Fibroblast of skin of left quadriceps (primary cell): ENCODE data around the gene OTUD7B.
"Not testable (repeated sequence)": the region's sequence is repeated elsewhere in the genome, so short reads cannot be mapped to it uniquely, and the experiment has no call there.

Experiments
- DNase-seq, 2 experiments: peaks; one replicate each; pipeline ENCODE4 v3.0.0-alpha.2; 2013; ENCODE audit warnings: low read depth in 2 of 2

OTUD7B gene

DNA sequence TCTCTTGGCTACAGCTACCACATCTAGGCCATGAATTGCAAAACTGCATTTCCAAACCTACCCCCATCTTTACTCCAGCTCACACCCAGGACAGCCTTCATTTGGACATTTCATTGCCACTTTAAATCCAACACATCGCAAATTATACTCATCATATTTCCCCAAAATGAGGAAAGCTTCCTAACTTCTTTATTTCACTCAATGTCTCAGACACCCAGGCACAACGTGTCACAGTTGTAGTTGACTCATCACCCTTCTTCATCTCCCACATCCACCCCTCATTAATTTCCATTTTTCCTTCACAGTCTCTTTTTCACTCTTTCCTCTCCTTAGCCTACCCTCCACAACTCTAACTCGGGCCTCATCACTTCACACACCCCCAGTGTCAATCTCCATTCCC is 6.7 kb downstream of the OTUD7B start:
- no peak for DNase-seq

GRCh38 chr1:150002217-150002616 is 8.3 kb downstream of the OTUD7B start:
- DNase-seq: no peak

- no peak for DNase-seq
Measured at GRCh38 chr1:150001415-150001814, 9.1 kb downstream of the OTUD7B start.

GRCh38 chr1:149997585-149998262 is 12.8 kb downstream of the OTUD7B start:
- no peak for DNase-seq

DNA sequence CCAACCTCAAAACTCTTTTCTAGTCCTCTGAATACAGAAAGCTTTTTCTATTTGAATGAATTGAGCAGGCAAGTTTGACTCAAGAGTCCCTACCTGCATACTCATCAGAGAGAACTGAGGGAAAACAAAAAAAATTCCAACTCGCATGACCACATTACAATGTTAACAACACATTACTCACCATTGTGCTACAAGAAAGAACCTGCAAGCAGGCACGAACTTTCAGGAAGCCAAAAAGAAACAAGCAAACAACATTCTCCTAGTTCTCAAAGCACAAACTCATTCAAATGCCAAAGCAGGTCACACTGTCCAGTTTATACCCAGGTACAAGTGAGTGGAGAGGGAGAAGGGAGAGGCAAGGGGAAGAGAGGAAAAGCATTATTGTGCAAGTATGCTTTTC is 14.6 kb downstream of the OTUD7B start:
- no peak for DNase-seq

DNA sequence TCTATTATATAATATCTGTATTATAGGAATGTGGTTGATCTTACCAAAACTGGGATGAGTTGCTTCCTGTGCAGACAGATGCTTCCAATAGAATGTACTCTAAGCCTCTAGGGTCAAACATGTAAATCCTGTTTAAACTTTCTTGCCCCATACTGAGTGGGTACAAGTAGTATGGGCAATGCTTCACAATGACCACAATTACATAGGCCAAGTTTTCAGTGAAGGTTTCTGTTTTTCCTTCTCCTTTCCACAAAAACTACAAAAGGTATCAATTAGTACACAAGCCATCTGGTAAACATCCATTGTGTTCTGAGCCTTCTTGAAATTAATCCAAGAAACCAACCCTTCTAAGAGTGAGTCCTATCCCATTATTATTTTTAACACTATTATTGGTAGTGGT is 16.8 kb downstream of the OTUD7B start:
- DNase-seq: no peak

- no peak for DNase-seq
Measured at GRCh38 chr1:149993181-149993580, 17.3 kb downstream of the OTUD7B start.

GRCh38 chr1:149987297-149987595 is 23.3 kb downstream of the OTUD7B start:
- no peak for DNase-seq

DNA sequence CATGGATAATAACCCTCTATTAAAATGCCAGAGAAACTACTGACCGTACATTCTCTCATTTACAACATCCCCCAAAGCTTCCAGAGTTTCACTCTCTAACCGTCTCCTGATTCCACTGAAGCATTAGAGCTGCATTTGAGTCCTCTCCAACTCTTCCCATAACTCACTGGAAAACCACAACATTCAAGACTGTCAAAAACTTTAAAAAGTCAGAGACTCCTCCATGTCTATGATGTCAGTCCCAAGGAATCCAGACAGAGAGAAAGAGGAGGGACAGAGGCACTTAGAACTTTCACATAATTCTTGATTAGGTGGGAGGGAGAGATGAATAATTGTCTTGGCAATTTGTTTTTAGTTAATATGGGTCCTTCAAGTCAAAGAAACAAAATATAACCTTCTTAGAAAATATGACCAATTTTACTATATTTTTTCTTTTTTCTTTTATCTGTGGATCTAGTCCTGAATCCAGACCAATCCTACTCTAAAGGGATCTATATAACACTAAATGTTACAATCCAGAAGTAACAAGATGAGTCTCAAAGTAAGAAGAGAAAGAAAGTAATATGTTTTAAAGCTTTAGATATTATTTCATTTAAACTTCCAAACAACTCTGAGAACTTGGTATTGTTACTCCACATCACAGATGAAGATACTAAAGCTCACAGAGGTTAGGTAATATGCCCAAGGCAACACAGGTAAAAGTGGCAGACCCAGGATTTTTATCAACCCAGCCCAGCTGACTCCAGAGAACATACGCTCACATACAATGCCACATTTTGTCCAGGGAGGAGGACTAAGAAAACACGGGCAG is 23.8 kb downstream of the OTUD7B start:
- DNase-seq: peak; percentile 92

DNA sequence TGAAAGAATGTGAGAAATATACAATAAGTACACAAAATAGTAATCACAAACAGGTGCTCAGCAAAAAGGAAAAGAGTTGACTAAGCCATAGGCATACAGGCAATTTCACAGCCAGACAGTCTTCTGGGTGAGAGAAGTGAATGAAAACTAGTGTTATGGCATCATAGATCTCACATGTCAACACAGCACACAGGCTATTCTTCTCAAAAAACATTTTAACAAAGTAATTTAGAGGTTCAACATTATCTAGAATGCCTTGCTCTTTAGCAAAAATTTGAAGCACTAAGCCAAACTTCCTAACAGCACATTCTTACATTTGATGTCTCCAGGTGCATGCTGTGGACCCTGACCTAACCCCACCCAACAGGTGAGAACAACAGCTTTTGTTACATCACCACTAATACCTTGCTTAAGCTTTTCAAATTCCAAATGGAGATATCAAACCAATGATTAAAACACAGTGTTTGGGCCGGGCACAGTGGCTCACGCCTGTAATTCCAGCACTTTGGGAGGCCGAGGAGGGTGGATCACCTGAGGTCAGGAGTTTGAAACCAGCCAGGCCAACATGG is 30.5 kb downstream of the OTUD7B start:
- peak in 1 of 2 experiments; percentile 4 for DNase-seq

DNA sequence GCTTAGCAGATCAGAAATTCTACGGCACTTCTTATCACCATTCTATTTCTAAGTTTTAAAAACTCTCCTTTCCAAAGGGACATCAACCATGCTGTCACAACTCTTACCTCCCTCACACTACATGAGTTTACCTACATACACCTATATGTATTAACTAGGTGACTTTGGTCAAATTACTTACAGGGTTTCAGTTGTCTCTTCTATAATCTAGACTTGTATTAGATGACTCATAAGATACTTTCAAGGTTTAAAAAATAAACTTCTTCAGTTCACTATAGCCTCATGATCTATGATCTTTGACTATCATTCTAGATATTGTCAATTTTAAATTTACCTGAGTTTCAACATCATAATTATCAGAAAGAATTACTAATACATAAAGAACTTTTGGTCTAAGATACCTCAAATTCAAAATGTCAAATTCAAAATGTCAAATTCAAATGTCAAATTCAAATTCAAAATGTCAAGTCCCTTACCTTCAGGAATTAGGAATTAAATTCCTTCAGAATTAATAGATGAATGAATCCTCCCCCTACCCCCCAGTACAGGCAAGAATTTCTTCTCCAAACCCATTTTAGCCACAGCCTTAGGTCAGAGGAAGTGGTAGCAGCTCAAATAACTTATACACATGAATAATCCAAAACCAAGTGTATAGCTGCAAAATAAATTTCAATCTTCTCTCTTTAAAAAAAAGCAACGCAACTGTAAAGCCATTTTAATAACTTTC is 31.1 kb downstream of the OTUD7B start:
- DNase-seq: no peak

DNA sequence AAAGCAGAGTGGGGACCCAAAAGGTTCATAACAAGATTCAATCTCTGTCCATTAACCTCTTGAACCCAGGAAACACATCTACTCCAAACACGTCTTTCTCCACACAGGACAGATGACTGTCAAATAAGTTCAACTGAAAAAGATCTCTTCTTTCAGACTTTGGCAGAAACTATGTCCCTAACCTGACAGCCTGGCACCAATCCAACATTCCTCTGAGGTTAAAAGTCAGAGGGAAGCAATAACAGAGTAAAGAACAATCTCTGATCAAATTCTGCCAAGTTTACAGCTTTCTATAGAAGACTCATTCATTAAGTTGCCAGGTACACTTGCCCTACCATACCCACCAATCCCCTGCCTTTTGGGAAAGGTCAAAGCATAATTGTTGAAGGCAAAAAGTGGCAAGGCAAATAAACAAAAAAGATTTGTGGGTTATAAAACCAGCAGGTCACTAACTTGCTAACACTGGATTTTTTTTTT is 31.9 kb downstream of the OTUD7B start:
- DNase-seq: peak in 1 of 2 experiments; percentile 4

DNA sequence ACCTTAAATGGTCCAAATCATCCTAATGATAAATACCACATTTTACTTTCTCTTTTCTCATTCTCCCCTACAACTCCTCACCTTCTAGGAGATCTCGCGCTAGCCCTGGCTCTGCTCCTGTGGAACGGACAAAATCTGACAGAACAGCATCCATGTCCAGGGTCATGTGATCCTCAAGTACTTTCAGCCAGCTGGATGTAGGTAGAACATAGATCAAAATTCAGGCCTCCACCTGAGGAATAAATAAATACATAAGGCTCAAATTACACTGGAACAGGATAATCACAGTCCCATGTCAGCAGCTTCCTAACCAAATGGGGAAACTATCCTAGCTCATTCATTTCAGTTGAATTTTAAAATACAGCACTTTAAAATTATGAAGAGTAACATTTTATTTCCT is 33.2 kb downstream of the OTUD7B start:
- DNase-seq: no peak

DNA sequence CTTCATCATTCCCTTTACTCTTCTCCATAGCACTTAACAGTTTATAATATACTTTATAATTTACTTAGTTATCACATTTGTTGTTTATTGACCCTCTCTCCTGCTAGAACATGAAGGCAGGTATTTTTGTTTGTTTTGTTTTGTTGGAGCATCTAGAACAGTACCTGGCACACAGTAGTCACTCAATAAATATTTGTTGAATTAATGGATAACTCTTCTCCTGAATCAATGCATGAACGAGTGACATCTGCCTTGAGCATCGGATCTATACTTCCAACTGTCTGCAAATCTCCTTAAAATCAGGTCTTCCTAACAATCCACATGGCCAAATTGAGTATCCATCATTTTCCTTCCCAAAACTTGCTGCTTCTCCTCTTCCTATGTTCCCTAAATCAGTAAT is 38.0 kb downstream of the OTUD7B start:
- no peak for DNase-seq

DNA sequence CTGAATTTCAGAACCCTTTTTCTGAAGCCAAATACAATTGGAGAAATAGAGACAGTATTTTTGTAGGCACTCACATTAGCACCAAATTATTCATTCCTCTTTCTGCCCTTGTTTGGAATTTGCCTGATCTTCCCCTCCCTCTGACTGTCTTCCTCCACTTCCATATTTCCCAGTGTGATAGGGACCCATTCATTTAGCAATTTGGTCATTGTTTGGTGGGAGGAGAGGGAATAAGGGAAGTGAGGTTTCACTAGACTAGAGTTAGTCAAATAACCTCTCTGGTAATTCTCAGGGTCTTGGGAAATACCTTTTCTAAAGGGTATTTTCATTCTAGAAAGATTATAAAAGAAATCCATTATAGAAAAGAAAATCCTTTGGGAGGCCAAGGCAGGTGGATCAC is 42.9 kb downstream of the OTUD7B start:
- DNase-seq: no peak

GRCh38 chr1:149967041-149967440 is 43.5 kb downstream of the OTUD7B start:
- DNase-seq: no peak

DNA sequence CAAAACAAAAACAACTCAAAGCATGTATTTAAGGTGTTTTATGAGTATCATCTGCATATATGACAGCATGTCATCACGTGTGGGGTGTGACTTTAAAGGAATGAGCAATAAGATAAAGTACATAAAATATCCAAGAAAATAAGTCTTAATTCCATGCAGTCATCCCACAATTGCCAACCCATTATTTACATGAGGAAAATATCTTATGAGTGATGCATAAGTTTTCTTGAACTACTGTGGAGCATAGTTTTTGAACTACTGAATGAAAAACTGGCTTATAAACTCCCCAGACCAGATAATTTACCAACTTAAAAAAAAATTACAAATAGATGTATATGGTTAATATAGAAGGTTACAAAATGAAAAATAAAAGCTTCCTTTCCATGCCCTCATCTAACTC is 44.1 kb downstream of the OTUD7B start:
- no peak for DNase-seq

DNA sequence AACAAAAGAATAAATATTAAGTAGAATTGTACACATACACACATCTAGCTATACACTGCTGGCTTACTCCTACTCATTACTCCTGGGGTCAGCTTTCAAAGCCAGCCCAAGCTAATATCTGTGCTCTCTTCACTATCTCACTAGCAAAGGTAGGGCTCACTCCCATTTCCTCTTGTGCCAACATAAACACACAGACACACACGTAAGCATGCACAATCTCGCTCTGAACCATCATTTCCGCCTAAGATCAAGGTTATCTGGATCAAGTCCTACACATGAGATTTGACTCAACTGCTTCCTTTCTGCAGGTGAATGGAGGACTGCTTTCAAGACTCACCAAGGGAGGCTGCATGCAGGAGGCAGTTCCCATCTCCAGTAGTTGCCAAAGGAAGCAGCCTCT is 45.1 kb downstream of the OTUD7B start:
- DNase-seq: no peak

DNA sequence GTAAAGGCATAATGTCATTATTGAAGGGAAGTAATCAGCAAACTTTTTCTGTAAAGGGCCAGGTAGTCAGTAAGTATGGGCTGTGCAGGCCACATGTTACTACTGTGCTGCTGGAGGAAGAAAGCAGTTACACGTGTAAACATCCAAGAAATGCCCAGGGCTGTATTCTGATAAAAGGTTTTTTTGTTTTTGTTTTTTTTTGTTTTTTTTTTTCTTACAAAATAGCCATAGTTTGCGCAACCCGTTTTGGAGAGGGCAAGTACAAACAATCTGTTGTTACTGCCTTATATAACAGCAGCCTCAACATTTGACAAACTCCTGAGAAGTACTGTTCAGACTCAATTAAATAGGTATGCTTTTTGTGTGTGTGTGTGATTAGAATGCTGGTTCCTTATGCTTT is 47.2 kb downstream of the OTUD7B start:
- no peak for DNase-seq

DNA sequence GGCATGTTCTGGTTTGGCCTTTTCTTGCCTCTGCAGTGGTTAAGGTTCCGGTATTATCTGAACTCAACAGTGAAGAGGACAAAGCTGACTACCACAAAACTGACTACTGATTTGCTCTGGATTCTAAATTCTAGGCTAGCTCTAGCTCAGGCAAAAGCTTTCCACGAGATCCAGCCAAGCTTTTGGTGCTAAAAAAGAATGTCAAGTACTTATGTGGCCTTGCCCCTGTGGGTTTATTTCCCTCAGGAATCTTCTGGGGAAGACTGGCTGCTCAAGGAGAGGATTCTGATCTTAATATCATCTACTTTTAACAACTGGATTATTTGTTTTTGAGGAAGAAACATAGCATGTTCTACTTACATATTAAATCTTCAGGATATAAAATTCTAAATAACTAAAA is 47.8 kb downstream of the OTUD7B start:
- no peak for DNase-seq

DNA sequence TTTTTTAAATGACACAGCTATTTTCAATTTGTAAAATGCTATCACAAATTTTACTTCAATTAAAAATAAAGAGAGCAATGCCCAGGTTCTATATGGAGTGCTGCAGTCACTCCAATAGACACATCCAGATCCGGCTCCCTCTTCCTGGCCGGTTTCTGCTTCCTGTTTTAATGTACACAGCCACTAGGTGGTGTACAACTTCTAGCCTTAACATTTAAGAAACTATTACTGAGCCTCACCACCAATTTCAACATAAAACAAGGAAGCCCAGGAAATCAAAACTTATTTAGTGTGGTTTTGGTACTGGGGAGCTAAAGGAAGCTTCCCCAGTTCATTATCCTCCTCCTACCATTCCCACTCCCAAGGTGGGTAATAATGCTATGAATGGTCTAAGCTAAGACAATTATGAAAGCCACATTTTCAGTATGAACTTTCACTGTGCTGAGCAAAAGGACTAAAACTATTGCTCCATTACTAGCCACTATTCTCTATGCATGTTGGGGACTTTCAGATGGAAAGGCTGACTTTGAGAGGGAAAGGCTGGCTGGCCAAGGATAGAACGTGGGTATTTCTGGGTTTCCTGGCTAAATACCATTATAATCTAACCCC is 48.4 kb downstream of the OTUD7B start:
- peak; percentile 52 to 54 for DNase-seq

DNA sequence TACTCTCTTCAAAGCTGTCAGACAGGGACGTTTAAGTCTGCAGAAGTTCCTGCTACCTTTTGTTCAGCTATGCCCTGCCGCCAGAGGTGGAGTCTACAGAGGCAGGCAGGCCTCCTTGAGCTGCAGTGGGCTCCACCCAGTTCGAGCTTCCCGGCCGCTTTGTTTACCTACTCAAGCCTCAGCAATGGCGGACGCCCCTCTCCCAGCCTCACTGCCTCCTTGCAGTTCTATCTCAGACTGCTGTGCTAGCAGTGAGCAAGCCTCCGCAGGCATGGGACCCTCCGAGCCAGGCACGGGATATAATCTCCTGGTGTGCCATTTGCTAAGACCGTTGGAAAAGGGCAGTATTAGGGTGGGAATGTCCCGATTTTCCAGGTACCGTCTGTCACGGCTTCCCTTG is 53.0 kb downstream of the OTUD7B start:
- DNase-seq: not testable (repeated sequence)
